Measurements from ENCODE around the gene AACS.

AACS gene, protein sequence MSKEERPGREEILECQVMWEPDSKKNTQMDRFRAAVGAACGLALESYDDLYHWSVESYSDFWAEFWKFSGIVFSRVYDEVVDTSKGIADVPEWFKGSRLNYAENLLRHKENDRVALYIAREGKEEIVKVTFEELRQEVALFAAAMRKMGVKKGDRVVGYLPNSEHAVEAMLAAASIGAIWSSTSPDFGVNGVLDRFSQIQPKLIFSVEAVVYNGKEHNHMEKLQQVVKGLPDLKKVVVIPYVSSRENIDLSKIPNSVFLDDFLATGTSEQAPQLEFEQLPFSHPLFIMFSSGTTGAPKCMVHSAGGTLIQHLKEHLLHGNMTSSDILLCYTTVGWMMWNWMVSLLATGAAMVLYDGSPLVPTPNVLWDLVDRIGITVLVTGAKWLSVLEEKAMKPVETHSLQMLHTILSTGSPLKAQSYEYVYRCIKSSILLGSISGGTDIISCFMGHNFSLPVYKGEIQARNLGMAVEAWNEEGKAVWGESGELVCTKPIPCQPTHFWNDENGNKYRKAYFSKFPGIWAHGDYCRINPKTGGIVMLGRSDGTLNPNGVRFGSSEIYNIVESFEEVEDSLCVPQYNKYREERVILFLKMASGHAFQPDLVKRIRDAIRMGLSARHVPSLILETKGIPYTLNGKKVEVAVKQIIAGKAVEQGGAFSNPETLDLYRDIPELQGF

DNA sequence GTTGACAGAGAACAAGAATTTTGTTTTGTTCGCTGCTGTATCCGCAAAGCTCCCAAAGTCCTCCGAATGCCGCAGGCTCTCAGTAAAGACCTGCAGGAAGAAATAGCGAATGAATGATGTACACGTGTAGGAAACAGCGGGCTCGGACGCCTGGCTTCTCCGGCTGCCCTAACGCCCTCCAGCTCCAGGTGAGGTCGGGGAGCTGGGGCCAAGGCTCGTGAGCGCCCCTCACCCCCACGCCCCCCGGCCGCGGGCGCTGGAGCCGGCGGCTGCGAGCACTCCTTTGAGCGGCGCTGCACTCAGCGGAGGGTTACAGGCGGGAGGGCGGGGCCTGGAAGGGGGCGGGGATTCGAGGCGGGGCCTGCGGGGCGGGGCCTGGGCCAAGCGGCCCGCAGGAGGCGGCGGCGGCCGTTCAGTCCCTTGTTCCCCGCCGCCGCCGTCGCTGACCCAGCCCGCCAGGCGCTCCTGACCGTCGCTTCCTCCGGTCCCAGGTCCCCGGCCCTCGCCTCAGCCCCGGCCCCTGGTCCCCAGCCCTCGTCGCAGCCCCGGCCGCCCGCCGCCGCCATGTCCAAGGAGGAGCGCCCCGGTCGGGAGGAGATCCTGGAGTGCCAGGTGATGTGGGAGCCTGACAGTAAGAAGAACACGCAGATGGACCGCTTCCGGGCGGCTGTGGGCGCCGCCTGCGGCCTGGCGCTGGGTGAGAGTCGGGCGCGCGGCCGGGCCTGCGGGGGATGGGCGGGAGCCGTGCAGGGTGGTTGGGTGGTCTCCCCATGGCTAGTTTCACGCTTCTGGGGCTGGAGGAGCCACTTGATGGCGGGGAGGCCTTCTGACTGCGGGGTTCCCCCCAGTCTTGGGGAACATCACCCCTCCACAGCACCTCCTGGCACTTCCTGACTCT lies at the start of gene AACS:
AACS (plus strand) TSS at position 415 of the 898 bp plus-strand sequence; CDS start at position 565, 150 bp downstream.
- H3K4me1 ChIP-seq (ENCODE audit: control insufficient read depth, low read length) = peaks cover 20% of the 10 kb centered on the region
- peaks cover 21% of the 10 kb centered on the region for H3K79me2 ChIP-seq (ENCODE audit: control insufficient read depth, low read length)
- no peak within 1 kb of the TSS for H3K27ac ChIP-seq (ENCODE audit: low read depth, low read length)
- peak within 1 kb of the TSS; percentile 97 for H3K4me2 ChIP-seq (ENCODE audit: low read length)
- H3K27me3 ChIP-seq (ENCODE audit: control insufficient read depth, low read length) = no peaks in the 10 kb centered on the region
- 0 out of 2 replicates have a peak, but pooled peaks cover 3% of the 10 kb centered on the region for H4K20me1 ChIP-seq (ENCODE audit: control insufficient read depth, insufficient read depth, low read depth, low read length)
- peaks cover 3% of the 10 kb centered on the region; the same call in 1 of the 2 replicates for H3K9me3 ChIP-seq (ENCODE audit: control insufficient read depth, insufficient read depth, low read length)
- no peaks in the 10 kb centered on the region for H3K36me3 ChIP-seq (ENCODE audit: control insufficient read depth, low read length)
- peak within 1 kb of the TSS; percentile 84 for H3K4me3 ChIP-seq (ENCODE audit: low read length)
- TF ChIP-seq, protein P1, sequence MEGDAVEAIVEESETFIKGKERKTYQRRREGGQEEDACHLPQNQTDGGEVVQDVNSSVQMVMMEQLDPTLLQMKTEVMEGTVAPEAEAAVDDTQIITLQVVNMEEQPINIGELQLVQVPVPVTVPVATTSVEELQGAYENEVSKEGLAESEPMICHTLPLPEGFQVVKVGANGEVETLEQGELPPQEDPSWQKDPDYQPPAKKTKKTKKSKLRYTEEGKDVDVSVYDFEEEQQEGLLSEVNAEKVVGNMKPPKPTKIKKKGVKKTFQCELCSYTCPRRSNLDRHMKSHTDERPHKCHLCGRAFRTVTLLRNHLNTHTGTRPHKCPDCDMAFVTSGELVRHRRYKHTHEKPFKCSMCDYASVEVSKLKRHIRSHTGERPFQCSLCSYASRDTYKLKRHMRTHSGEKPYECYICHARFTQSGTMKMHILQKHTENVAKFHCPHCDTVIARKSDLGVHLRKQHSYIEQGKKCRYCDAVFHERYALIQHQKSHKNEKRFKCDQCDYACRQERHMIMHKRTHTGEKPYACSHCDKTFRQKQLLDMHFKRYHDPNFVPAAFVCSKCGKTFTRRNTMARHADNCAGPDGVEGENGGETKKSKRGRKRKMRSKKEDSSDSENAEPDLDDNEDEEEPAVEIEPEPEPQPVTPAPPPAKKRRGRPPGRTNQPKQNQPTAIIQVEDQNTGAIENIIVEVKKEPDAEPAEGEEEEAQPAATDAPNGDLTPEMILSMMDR (IDR thresholded peaks at IDR 0.05; ENCODE audit: low read depth, low read length, poor library complexity, severe bottlenecking) = no peak
- TF ChIP-seq EZH2phosphoT487 (IDR thresholded peaks at IDR 0.05; ENCODE audit: borderline replicate concordance, low read length) = no peak
- H3F3A ChIP-seq (ENCODE audit: control insufficient read depth, insufficient read depth) = no peaks in the 10 kb centered on the region
- no peaks in the 10 kb centered on the region for H3K9me2 ChIP-seq (replicated peaks; ENCODE audit: control insufficient read depth, low read length)

DNA sequence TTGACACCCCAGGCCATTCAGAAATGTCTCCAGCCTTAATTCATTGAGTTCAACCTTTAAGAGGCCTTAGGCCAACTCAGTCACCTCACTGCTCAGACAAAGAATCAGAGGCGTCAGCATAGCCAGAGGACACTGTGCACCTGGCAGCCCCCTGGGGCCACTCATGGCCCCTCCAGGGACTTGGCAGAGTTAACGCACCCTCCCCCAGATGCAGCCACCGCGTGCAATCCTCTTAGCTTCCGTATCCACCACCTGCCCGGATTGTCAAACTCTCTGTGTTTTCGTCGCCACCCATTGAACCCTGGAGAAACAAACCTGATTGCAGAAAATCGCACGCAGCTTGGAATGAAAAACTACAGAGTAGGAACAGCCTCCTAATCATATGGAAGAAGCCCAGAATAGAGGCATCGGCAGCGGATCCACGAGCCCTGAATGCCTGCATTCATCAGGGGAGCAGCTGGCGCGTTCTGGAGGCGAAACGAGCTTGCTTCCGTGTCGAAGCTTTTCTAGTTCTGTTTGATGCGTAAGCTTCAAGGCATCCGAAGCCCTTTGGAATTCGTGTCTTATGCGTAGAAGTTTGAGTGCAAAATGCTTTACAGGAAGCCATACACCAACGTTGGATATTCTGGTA lies 49.4 kb upstream of the AACS start:
- peaks cover 85% of the 10 kb centered on the region for H3K36me3 ChIP-seq (ENCODE audit: control insufficient read depth, low read length)
- no peak for TF ChIP-seq EZH2phosphoT487 (IDR thresholded peaks at IDR 0.05; ENCODE audit: borderline replicate concordance, low read length)
- TF ChIP-seq, protein P1 (IDR thresholded peaks at IDR 0.05; ENCODE audit: low read depth, low read length, poor library complexity, severe bottlenecking) = no peak
- H3K27me3 ChIP-seq (ENCODE audit: control insufficient read depth, low read length) = no peaks in the 10 kb centered on the region
- no peak overlapping the region for H3K4me2 ChIP-seq (ENCODE audit: low read length)
- H3F3A ChIP-seq (ENCODE audit: control insufficient read depth, insufficient read depth) = no peaks in the 10 kb centered on the region
- no peaks in the 10 kb centered on the region for H3K9me2 ChIP-seq (replicated peaks; ENCODE audit: control insufficient read depth, low read length)
- H3K4me3 ChIP-seq (ENCODE audit: low read length) = no peak overlapping the region
- H3K79me2 ChIP-seq (ENCODE audit: control insufficient read depth, low read length) = peaks cover 84% of the 10 kb centered on the region
- no peaks in the 10 kb centered on the region for H3K9me3 ChIP-seq (ENCODE audit: control insufficient read depth, insufficient read depth, low read length)
- H3K4me1 ChIP-seq (ENCODE audit: control insufficient read depth, low read length) = peaks cover 10% of the 10 kb centered on the region
- H4K20me1 ChIP-seq (ENCODE audit: control insufficient read depth, insufficient read depth, low read depth, low read length) = peaks cover 18% of the 10 kb centered on the region; the same call in 1 of the 2 replicates
- H3K27ac ChIP-seq (ENCODE audit: low read depth, low read length) = no peak overlapping the region

DNA sequence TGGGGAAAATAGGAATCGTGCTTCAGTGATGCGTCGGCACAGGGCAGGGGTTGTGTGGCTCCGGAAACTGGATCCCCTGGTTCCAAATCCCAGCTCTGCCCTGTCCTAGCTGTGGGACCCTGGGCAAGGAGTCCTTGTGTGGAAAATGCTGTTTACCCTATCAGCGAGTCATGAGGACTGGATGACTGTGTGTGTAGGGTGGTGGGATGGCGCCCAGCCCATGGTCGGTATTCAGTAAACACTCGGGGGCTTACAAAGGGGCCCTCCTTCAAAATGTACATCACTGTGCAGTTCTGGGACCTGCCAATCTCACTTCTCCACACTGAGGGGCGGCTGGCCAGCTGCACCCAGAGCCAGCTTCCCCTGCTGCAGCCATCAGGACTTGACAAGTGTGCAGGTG lies 47.4 kb upstream of the AACS start:
- peaks cover 4% of the 10 kb centered on the region; the same call in 1 of the 2 replicates for H3K4me1 ChIP-seq (ENCODE audit: control insufficient read depth, low read length)
- peaks cover 5% of the 10 kb centered on the region; the same call in 1 of the 2 replicates for H3F3A ChIP-seq (ENCODE audit: control insufficient read depth, insufficient read depth)
- H3K9me3 ChIP-seq (ENCODE audit: control insufficient read depth, insufficient read depth, low read length) = no peaks in the 10 kb centered on the region
- no peak overlapping the region for H3K4me2 ChIP-seq (ENCODE audit: low read length)
- H3K4me3 ChIP-seq (ENCODE audit: low read length) = no peak overlapping the region
- H4K20me1 ChIP-seq (ENCODE audit: control insufficient read depth, insufficient read depth, low read depth, low read length) = 0 out of 2 replicates have a peak, but pooled peaks cover 5% of the 10 kb centered on the region
- H3K36me3 ChIP-seq (ENCODE audit: control insufficient read depth, low read length) = peaks cover 85% of the 10 kb centered on the region
- H3K79me2 ChIP-seq (ENCODE audit: control insufficient read depth, low read length) = peaks cover 74% of the 10 kb centered on the region
- H3K27me3 ChIP-seq (ENCODE audit: control insufficient read depth, low read length) = no peaks in the 10 kb centered on the region
- H3K9me2 ChIP-seq (replicated peaks; ENCODE audit: control insufficient read depth, low read length) = no peaks in the 10 kb centered on the region
- no peak overlapping the region for H3K27ac ChIP-seq (ENCODE audit: low read depth, low read length)
- TF ChIP-seq, protein P1 (IDR thresholded peaks at IDR 0.05; ENCODE audit: low read depth, low read length, poor library complexity, severe bottlenecking) = no peak
- no peak for TF ChIP-seq EZH2phosphoT487 (IDR thresholded peaks at IDR 0.05; ENCODE audit: borderline replicate concordance, low read length)

All from DOHH2 (cell line).